Measurements from ENCODE around the gene DGKQ. TPM values are rescaled to one million over a fixed set of nuclear protein-coding genes. Genes with fewer than 3 reads are reported as not detected.

The DGKQ gene
- total RNA-seq, 1 donor from 2014 or later: 16.9 TPM

DNA sequence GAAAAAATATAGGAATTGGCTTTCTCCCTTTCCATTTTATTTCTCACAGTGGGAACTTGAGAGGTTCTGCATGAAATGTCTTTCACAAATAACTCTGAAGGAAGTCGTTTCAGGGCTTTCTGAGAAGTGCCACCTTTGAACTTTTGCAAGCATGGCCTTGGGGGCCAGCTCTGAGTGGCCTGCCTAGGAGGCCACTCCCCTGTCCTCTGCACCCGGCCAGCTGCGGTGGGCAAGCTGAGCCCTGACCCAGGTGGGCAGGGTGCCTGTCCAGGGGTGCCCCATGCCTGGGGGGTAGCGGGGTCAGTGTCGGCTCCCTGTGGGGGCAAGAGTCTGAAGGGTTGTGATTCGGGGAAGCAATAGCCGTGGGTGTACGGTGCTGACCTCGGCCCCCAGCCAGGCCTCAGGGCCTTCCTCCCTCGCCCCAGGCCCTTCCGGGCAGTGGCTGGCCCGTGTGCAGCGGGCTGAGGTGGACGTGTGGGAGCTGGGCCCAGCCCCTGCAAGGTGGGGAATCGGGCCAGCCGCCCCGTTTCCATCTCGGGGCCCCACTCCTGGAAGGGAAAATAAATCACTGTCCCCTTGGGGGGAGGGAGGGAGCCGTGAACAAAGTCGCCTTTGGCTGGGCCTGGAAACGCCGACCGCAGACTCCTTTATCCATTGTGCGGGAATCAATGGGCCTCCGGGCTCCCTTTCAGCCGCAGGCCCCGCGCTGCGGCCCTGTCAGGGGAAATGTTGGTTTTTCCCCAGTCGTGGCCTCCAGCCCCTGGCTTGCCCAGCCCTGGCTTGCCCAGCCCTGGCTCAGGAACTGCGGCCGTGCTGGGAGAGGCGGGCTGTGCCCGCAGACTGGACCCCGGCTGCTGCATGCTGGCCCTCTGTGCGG, 41.2 kb upstream of the DGKQ start:
- TF ChIP-seq, protein P1, sequence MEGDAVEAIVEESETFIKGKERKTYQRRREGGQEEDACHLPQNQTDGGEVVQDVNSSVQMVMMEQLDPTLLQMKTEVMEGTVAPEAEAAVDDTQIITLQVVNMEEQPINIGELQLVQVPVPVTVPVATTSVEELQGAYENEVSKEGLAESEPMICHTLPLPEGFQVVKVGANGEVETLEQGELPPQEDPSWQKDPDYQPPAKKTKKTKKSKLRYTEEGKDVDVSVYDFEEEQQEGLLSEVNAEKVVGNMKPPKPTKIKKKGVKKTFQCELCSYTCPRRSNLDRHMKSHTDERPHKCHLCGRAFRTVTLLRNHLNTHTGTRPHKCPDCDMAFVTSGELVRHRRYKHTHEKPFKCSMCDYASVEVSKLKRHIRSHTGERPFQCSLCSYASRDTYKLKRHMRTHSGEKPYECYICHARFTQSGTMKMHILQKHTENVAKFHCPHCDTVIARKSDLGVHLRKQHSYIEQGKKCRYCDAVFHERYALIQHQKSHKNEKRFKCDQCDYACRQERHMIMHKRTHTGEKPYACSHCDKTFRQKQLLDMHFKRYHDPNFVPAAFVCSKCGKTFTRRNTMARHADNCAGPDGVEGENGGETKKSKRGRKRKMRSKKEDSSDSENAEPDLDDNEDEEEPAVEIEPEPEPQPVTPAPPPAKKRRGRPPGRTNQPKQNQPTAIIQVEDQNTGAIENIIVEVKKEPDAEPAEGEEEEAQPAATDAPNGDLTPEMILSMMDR (conservative IDR thresholded peaks at IDR 0.05; ENCODE audit: low read depth, low read length): no peak
- no peak overlapping the region for H3K4me3 ChIP-seq (ENCODE audit: low read depth, low read length)

DNA sequence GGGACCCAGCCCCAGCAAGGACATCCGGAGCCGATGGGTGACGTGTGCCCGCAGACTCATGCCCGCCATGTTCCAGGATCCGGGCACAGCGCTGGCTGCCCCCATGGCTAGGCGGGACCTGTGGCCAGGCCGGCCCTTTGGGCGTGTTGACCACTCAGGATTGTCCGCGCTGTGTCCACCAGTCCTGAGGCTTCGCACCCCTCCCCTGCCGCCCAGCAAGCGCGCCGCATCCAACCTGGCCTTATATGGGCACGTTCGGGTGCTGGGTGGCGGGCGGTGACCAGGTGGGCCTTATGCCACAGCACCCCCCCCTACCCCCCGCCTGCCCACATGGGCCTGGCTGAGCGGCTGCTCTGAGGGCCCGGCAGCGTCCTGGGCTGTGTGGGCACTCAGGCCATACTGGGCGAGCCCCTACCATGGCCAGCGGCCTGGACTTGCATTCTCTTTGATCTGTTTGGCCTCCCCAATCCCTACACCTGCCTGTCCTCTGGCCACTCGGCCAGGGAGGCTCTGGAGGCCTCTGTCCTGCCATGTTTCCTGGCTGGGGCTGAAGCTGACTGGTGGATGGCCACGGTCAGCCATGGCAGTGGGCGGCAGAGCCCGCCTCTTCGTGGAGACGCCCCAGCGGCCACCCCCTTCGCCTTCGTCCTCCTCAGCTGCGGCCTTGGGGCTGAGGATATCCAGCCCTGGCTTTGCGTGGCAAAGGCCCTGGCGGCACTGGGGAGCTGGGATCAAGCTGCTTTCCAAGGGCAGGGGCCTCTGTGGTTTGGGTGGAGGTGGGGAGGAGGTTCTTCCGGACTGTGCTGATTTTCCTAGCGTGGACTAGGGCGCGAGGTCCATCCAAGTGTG, 40.1 kb upstream of the DGKQ start:
- TF ChIP-seq, protein P1 (conservative IDR thresholded peaks at IDR 0.05; ENCODE audit: low read depth, low read length): no peak
- DNase-seq (ENCODE audit: low read depth): no peak
- H3K4me3 ChIP-seq (ENCODE audit: low read depth, low read length): no peak overlapping the region

More for the DNA sequence above, 41.2 kb upstream of the DGKQ start:
- DNase-seq (ENCODE audit: low read depth): no peak

DNA sequence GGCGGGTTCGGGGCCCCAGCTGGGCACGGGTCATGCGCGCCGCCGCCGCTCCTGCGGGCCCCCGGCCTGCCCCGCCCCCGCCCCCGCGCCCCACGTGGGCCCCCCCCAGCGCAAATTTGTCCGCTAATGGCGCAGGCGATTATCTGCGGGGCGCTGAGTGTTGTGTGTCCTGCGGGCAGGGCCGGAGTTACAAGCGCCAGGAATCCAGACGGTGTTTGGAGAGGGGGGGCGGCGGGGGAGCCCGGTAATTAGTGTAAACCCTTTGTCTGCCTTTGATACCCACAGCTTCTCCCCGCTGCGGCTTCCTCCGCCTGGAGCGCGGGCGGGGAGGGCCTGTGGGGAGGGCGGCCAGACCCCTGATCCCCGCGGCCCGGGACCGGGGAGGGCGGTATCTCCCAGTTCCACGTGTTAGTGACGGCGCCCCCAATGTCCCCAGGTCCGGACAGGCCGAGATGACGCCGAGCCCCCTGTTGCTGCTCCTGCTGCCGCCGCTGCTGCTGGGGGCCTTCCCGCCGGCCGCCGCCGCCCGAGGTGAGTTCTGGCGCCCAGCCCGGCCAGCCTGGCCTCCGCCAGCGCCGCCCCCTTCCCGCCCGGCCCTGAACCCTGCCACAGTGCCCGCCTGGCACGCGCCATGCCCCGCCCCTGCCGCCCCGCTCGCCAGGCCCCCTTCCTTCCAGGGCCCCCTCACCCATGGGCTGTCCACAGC, 38.8 kb upstream of the DGKQ start:
- DNase-seq (ENCODE audit: low read depth): no peak
- TF ChIP-seq, protein P1 (conservative IDR thresholded peaks at IDR 0.05; ENCODE audit: low read depth, low read length): no peak
- peak overlapping the region; percentile 59 for H3K4me3 ChIP-seq (ENCODE audit: low read depth, low read length)

DNA sequence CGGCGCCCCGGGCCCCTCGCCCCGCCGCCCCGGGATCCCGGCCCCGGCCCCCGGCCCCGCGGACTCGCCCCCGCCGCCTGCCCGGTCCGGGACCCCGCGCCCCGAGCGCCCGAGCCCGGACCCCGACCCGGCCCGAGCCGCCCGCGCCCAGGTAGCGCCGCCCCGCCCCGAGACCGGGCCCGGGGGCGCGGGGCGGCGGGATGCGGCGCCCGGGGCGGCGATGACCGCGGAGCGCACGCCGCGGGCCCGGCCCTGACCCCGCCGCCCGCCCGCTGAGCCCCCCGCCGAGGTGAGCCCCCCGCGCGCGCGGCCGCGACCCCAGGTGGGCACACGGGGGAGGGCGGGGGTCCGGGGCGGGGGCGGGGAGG, 38.3 kb upstream of the DGKQ start:
- no peak overlapping the region for H3K4me3 ChIP-seq (ENCODE audit: low read depth, low read length)
- TF ChIP-seq, protein P1 (conservative IDR thresholded peaks at IDR 0.05; ENCODE audit: low read depth, low read length): no peak
- DNase-seq (ENCODE audit: low read depth): no peak

DNA sequence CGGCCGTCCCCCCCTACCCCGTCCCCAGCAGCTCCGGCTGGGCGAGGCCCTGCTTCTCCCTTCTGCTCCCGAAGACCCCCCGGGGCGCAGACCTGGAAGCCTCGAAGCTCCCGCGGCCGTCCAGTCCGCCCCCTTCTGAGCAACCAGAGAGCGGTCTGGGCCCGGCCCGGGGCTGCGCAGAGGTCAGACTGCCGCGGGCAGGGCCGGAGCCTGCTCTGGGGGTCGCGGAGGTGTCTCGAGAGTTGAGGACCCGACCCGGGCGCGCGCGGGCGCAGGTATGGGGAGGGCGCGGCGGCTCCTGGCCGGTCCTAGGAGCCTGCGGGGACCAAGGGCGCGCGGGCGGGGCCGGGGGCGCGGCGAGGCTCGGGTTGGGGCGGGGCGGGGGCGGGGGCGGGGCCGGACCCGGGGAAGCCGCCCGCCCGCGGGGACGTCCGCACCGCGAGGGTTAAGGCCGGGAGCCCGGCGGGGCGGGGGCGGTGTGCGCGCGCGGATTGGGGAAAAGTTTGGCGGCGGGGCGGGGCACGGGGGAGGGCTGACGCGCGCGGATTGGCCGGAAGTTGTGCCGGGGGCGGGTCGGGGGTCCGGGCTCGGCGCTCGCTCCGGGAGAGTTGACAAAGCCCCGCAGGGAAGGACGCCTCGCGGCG, 37.8 kb upstream of the DGKQ start, which contains the start of gene FGFRL1:
FGFRL1 (plus strand) TSS at position 605 of the 644 bp plus-strand sequence. CDS start 860 bp downstream, outside the sequence.
- H3K4me3 ChIP-seq (ENCODE audit: low read depth, low read length): peak within 1 kb of the TSS; percentile 68
- DNase-seq (ENCODE audit: low read depth): no peak
- TF ChIP-seq, protein P1 (conservative IDR thresholded peaks at IDR 0.05; ENCODE audit: low read depth, low read length): no peak

DNA sequence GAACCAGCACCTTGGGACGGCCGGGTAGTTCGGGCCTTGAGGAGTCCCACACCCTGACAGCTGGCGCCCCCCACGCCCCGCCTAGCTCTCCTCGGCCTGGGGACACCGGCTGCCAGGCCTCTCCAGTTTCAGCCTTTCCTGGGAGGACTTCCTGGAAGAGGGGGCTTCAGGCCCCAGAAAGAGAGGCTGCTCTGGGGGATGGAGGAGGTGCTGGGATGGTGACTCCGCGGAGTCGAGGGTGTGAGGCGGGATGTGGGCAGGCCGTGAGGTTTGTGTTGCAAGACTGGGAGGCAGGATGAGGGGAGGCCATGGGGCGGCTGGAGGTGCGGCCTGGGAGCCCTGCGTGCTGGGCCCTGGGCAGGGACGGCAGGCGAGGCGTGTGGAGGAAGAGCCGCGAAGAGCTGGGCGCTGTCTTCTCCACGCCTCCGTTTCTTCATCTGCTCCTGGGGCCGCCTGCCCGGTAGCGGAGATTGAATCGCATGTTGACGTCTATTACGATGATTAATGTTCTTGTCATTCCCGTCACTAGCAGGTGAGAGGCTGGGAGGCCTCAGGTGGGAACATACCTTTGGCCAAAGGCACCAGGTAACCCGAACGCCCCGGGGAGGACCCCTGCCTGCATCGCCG, 37.1 kb upstream of the DGKQ start:
- peak overlapping the region; percentile 68 for H3K4me3 ChIP-seq (ENCODE audit: low read depth, low read length)
- TF ChIP-seq, protein P1 (conservative IDR thresholded peaks at IDR 0.05; ENCODE audit: low read depth, low read length): peak; percentile 22
- DNase-seq (ENCODE audit: low read depth): no peak
